IgD-negative memory B cell (primary cell): ENCODE measurements around the gene MBD3. TPM values are rescaled to one million over a fixed set of nuclear protein-coding genes. Genes with fewer than 3 reads are reported as not detected.

Source experiments
- H3K27ac Mint-ChIP-seq, 3 donors: one replicate each; pipeline ENCODE4 v1.8.0; 2020 to 2022; ENCODE audit warnings: mild to moderate bottlenecking in 3 of 3, mixed read lengths in 3 of 3, moderate library complexity in 1 of 3
- H3K27me3 Mint-ChIP-seq: one replicate; pipeline ENCODE4 v1.8.0; 2021; ENCODE audit warnings: mixed read lengths
- H3K36me3 Mint-ChIP-seq: one replicate; pipeline ENCODE4 v1.8.0; 2020; ENCODE audit warnings: mild to moderate bottlenecking, mixed read lengths
- H3K4me1 Mint-ChIP-seq, 3 donors: one replicate each; pipeline ENCODE4 v1.8.0; 2020 to 2022; ENCODE audit warnings: mixed read lengths in 3 of 3, mild to moderate bottlenecking in 1 of 3
- H3K4me3 Mint-ChIP-seq, 4 donors: one replicate each; pipeline ENCODE4 v1.8.0; 2020 to 2022; ENCODE audit warnings: mild to moderate bottlenecking in 4 of 4, mixed read lengths in 4 of 4, moderate library complexity in 3 of 4
- H3K9me3 Mint-ChIP-seq, 3 donors: one replicate each; pipeline ENCODE4 v1.8.0; 2020 to 2021; ENCODE audit warnings: mixed read lengths in 3 of 3, mild to moderate bottlenecking in 1 of 3
- polyA plus RNA-seq: library from polyadenylated mRNA; unstranded; fragments of 300-500 nt; fragmentation: Illumina TruSeq; gene quantifications from one replicate; pipeline ENCODE4 v1.2.3, GENCODE V29; 2021

Gene MBD3
- polyA plus RNA-seq, 1 donor from 2014 or later, result 16.4 TPM

DNA sequence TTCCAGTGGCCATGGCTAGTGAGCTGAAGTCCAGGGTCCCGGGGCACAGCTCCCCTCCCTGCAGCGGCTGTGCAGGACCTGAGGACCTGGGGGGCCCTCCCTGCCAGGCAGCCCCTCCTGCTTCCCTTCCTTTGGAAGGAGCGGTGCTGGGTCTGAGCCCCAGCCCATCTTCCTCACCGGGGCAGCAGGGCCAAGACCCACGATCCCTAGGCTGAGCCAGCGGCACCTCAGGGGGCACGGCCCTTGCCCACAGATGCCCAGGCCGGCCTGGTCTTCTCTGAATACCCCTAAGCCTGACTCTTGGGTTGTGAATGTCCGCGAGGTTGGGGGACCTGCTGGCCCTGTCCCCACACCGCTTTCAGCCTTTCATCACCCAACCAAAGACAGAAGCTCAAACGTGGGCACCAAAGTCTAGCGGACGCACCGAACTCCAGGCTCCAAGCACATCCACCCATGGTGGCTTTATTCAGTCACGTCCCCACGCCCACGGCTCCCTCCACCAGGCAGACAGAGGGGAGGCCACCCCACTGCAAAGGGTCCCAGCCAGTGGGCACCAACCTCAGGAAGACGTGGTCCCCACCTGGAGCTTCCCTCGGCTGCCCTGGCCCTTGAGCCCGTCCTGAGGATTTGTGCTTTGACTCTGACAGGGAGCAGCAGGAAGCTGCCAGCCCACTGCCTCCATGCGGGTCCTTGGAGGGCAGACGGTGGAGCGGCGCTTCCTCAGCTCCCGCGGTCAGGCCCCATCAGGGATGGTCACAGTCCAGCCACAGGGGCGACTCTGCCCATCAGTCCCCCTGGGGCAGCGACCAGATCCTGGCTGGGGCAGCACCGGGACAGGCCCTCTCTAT is 16.2 kb downstream of the MBD3 start:
- no peak overlapping the region for H3K4me3 Mint-ChIP-seq
- no peaks in the 10 kb centered on the region for H3K27me3 Mint-ChIP-seq
- peaks cover 1% of the 10 kb centered on the region for H3K36me3 Mint-ChIP-seq
- no peaks in the 10 kb centered on the region for H3K4me1 Mint-ChIP-seq
- H3K27ac Mint-ChIP-seq, result no peak overlapping the region
- no peaks in the 10 kb centered on the region for H3K9me3 Mint-ChIP-seq

DNA sequence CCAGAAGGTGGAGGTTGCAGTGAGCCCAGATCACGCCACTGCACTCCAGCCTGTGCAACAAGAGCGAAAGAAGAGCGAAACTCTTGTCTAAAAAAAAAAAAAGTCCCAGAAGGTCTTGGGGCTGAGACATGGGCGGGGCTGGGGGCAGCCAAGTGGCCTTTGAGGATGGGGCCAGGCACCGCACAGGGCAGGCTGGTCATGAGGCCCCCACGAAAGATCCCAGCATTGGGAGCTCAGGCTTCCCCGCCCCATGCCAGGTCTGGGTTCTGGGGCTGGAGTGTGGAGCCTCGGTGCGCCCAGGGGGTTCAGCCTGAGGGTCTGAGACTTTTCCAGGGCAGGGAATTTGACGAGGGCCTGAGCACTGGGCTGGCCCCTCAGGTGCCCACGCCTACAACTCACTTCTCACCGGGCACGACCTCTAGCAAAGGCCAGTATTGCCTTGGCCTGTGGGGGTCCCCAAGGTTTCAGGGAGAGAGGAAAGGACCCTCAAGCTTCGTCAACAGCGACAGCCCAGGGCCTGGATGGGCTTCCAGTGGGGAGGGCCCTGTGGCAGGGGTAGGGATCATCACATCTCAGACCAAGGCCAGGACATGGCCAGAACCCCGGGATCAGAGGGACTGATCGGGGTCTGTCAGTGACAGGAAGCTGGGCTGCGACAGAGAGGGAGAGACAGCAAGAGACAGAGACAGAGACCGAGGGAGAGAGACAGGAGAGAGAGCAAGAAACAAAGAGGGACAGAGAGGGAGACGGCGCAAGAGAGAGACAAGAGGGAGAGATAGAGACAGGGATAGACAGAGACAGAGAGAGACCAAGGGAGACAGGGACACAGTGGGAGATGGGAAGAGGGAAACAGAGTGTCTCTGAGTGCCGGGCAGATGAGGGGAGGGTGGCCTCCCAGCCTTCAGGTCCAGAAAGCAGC is 17.1 kb downstream of the MBD3 start:
- Mint-ChIP-seq H3K4me1 (no peaks in the 10 kb centered on the region), H3K36me3 (no peaks in the 10 kb centered on the region), H3K9me3 (no peaks in the 10 kb centered on the region), H3K4me3 (no peak overlapping the region), H3K27me3 (no peaks in the 10 kb centered on the region), H3K27ac (no peak overlapping the region)

DNA sequence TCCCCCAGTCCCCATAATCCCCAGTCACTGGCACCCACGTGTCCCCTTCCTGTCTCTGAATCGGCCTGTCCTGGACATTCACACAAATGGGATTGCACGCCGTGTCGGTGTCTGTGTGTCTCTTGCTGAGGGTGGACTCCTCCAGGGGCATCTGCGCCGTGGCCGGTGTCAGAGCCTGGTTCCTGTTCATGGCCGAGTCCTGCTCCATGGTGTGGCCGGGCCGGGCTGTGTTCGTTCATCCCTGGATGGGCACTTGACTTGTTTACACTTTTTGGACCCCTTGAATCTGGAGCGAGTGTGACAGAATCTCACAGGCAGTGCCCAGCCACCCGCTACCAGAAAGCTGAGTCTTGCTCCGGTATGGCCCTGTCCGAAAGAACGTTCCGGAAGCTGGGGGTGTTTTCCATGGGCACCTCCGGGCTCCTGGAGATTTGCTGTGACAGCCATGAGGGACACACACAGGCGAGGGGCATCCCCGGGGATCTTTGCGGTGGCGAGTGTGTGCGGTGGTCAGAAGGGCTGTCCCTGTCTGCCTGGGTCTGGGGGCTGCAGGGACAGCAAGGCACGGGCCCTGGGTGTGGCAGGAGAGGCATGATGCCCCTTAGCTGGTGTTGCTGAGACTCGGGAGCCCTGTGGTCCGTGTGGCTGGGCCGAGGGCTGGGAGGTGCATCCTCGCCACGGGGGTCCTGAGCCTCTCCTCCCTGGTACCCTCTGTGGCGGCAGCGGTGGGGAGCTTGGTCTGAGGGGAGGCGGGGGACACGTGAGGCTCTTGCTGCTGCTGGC is 18.1 kb downstream of the MBD3 start:
- Mint-ChIP-seq H3K36me3 (no peaks in the 10 kb centered on the region), H3K4me1 (peaks cover 0 to 2% (median 0%) of the 10 kb centered on the region in 3 donors), H3K27ac (no peak overlapping the region), H3K4me3 (no peak overlapping the region), H3K9me3 (no peaks in the 10 kb centered on the region), H3K27me3 (peaks cover 3% of the 10 kb centered on the region)

DNA sequence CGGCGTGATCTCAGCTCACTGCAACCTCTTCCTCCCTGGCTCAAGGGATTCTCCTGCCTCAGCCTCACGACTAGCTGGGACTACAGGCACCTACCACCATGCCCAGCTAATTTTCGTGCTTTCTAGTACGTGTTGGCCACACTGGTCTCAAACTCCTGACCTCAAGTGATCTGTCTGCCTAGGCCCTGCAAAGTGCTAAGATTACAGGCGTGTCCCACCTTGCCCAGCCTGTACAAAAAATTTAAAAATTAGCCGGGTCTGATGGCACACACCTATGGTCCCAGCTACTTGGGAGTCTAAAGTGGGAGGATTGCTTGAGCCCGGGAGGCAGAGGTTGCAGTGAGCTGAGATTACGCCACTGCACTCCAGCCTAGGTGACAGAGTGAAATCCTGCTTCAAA is 19.9 kb downstream of the MBD3 start:
- peaks cover 3% of the 10 kb centered on the region for H3K27me3 Mint-ChIP-seq

DNA sequence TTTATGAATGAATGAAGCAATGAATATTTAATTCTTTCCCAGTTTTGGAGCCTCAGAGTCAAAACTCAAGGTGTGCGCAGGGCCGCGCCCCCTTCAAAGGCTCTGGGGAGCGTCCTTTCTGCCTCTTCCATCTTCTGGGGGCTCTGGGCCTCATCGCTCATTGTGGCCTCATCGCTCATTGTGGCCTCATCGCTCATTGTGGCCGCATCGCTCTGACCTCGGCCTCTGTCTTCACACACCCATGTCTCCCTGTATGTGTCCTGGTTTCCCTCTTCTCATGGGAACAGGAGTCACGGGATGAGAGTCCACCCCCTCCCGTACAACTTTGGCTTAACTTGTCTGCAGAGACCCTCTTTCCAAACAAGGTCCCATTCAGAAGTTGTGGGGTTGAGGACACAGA is 21.3 kb downstream of the MBD3 start:
- Mint-ChIP-seq H3K9me3 (no peaks in the 10 kb centered on the region), H3K4me3 (no peak overlapping the region), H3K27me3 (peaks cover 3% of the 10 kb centered on the region), H3K36me3 (no peaks in the 10 kb centered on the region), H3K4me1 (peaks cover 0 to 2% (median 0%) of the 10 kb centered on the region in 3 donors), H3K27ac (peak overlapping the region in 1 of 3 donors; percentile 51)

More for the DNA sequence above, 19.9 kb downstream of the MBD3 start:
- H3K27ac Mint-ChIP-seq, result no peak overlapping the region
- H3K4me3 Mint-ChIP-seq, result no peak overlapping the region
- H3K4me1 Mint-ChIP-seq, result peaks cover 0 to 2% (median 0%) of the 10 kb centered on the region in 3 donors
- no peaks in the 10 kb centered on the region for H3K9me3 Mint-ChIP-seq
- no peaks in the 10 kb centered on the region for H3K36me3 Mint-ChIP-seq

DNA sequence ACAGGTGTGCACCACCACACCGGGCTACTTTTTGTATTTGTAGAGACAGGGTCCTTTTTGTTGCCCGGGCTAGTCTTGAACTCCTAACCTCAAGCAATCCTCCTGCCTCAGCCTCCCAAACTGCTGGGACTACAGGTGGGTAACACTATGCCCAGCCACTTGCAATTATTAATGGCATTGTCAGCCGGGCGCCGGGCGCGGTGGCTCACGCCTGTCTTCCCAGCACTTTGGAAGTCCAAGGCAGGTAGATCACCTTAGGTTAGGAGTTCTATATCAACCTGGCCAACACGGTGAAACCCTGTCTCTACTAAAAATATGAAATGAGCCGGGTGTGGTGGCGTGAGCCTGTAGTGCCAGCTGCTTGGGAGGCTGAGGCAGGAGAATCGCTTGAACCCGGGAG is 21.8 kb downstream of the MBD3 start:
- Mint-ChIP-seq H3K36me3 (no peaks in the 10 kb centered on the region), H3K4me3 (peak overlapping the region in 1 of 4 donors; percentile 60)

DNA sequence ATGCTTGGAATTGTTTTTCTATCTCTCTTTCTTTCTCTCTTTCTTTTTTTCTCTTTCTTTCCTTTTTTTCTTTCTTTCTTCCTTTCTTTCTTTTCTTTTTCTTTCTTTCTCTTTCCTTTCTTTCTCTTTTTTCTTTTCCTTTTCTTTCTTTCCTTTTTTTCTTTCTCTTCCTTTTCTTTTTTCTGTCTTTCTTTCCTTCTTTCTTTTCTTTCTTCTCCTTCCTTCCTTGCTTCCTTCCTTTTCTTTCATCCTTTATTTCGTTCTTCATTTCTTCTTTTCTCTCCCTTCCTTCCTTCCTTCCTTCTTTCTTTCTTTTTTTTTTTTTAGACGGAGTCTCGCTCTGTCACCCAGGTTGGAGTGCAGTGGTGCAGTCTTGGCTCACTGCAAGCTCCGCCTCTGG is 22.7 kb downstream of the MBD3 start:
- Mint-ChIP-seq H3K9me3 (no peaks in the 10 kb centered on the region), H3K4me3 (peak overlapping the region in 2 of 4 donors; percentile 60 to 89), H3K27me3 (peaks cover 3% of the 10 kb centered on the region), H3K4me1 (peaks cover 0 to 2% (median 0%) of the 10 kb centered on the region in 3 donors), H3K36me3 (no peaks in the 10 kb centered on the region), H3K27ac (peak overlapping the region in 2 of 3 donors; percentile 56 to 73)

More for the DNA sequence above, 21.8 kb downstream of the MBD3 start:
- peaks cover 0 to 2% (median 0%) of the 10 kb centered on the region in 3 donors for H3K4me1 Mint-ChIP-seq
- peaks cover 3% of the 10 kb centered on the region for H3K27me3 Mint-ChIP-seq
- H3K9me3 Mint-ChIP-seq, result no peaks in the 10 kb centered on the region
- H3K27ac Mint-ChIP-seq, result peak overlapping the region in 1 of 3 donors; percentile 56

DNA sequence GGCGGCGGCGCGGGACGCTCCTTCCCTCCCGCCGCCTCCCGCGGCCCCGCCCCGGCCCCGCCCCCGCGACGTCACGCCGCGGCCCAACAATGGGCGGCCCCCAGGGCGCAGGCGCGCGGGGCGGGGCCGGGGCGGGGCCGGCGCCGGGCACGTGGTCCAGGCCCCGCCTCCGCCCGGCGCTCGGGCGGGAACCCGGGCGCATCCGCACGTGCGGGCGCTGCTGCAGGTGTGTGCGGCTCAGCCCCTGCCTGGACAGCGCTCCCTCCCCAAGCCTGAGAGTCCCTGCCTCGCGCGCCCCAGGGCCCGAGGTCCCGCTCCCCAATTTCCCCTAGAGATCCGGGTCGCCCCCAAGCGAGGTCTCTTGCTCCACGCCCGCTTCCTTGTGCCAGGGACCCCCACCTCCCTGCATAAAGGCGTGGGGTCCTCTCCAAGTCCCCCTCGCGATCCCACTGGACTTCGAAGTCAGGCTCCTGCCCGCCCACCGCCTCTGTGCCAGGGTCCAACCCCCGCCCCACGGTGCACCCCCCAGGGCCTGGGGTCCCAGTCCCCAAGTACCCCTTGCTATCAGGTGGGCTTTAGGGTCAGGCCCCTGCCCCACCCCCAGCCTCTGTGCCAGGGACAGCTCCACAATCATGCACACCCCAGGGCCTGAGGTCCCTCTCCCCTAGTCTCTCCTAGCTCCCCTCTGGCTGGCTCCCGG is 24.2 kb downstream of the MBD3 start, which contains the start of gene MEX3D:
Gene MEX3D, minus strand, starts transcription at position 6 of the 700 bp plus-strand sequence. CDS start 267 bp downstream, outside the sequence.
- Mint-ChIP-seq H3K27me3 (peaks cover 3% of the 10 kb centered on the region), H3K9me3 (no peaks in the 10 kb centered on the region), H3K4me1 (peaks cover 0 to 2% (median 0%) of the 10 kb centered on the region in 3 donors), H3K27ac (no peak within 1 kb of the TSS), H3K36me3 (no peaks in the 10 kb centered on the region), H3K4me3 (peak within 1 kb of the TSS in 3 of 4 donors; percentile 60 to 85 (median 63))

DNA sequence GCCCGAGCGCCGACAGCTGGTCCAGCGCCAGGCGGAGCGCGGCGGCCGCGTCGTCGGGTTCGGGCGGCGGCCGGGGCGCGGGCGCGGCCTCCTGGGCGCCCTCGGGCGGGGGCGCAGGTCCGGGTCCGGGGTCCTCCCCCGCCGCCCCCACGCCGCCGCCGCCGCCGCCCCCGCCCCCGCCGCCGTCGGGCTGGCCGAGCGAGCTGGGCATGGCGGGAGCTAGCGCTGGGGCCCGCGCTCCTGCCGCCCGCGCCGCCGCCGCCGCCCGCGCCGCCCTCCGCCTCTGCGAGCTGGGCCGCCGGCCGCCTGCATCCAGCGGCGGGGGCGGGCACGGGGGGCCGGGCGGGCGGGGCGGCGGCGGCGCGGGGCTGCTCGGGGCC is 24.8 kb downstream of the MBD3 start:
- Mint-ChIP-seq H3K27me3 (peaks cover 3% of the 10 kb centered on the region), H3K27ac (no peak overlapping the region), H3K36me3 (no peaks in the 10 kb centered on the region), H3K9me3 (no peaks in the 10 kb centered on the region), H3K4me1 (peaks cover 0 to 2% (median 0%) of the 10 kb centered on the region in 3 donors), H3K4me3 (no peak overlapping the region)

DNA sequence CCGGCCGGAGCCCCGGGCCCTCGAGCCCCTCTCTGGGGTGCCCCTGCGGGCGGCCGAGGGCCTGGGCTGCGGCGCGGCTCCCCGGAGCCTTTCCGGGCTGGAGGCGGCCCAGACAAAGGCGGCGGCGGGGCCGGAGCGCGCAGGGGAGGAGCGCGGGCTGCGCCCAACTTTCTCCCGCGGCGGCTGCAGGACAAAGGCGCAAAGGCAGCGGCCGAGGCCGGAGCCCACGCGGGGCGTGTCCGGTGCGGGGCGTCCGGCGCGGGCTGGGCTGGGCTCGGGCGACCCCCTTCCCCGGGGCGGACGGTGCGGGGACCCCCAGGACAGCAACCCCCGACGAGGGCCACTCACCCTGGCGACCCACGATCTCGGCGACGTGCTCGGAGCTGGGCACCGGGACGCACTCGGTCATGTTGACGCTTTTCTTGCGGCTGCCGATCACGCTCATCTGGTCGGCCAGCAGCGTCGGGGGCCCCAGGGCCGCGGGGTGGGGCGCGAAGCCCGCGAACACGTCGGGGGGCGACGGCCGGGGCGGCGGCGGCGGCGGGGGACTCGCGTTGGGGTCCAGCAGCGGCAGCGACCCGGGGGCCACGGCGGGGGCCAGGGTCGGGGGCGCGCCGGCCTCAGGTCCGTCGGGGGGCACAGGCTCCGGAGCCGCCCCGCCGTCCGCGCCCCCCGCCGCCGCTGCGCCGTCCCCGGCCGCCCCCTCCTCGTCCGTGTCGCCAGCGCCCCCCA is 25.4 kb downstream of the MBD3 start:
- Mint-ChIP-seq H3K4me3 (peak overlapping the region in 1 of 4 donors; percentile 49), H3K36me3 (no peaks in the 10 kb centered on the region), H3K27ac (no peak overlapping the region), H3K27me3 (peaks cover 3% of the 10 kb centered on the region), H3K4me1 (peaks cover 0 to 2% (median 0%) of the 10 kb centered on the region in 3 donors), H3K9me3 (no peaks in the 10 kb centered on the region)

DNA sequence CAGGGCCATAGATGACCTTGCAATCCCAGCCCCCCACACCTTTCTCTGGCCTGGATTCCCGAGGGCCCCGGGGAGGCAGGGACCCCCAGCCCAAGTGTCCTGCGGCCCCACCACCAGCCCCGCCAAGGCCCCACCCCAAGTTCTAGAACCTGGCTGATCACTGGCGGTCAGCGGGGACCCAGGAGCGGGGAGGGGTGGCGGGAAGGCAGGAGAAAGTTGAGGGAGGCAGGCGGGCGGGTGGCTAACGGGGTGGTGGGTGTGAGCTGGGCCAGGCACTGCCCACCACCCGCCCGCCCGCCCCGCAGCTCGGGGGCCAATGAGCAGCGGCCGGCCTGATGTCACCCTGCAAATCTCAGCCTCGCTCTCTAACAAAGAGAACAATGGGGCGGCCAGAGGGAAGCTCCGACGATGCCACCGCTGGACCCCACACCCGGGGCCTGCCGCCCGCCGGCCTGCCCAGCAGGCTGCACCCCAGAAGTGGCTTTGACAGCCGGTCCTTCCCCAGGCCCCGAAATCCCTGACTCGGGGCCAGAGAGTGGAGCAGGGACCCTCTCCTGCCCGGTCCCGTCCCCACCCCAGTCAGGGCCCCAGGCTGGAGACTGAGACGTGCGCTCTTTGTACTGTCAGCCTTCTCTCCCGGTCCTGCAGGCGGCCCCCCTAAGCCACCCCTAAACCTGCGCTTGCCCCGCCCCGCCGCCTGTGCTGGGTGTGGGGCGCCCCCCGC is 26.1 kb downstream of the MBD3 start:
- H3K4me3 Mint-ChIP-seq, result peak overlapping the region in 1 of 4 donors; percentile 32
- H3K27me3 Mint-ChIP-seq, result peaks cover 3% of the 10 kb centered on the region
- no peaks in the 10 kb centered on the region for H3K9me3 Mint-ChIP-seq
- H3K36me3 Mint-ChIP-seq, result no peaks in the 10 kb centered on the region
- peaks cover 0 to 2% (median 0%) of the 10 kb centered on the region in 3 donors for H3K4me1 Mint-ChIP-seq
- no peak overlapping the region for H3K27ac Mint-ChIP-seq

DNA sequence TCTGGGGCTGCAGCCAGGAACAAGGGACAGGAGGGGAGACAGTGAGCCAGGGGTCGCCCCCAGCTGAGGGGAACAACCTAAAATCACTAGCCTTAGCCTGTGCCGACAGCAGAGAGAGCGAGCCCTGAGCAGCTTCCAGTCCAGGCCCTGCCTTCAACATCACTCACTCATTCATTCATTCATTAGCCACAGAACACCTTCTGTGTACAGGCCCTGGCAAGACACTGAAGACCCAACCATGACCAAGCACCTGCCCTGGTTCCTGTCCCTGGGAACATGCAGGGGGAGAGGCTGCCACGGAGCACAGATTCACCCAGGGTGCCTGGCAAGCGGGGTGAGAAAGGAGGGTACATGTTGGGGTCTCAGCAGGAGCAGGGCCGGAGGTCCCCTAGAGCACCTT is 29.4 kb downstream of the MBD3 start:
- Mint-ChIP-seq H3K27ac (peak overlapping the region in 2 of 3 donors; percentile 32 to 81), H3K4me3 (peak overlapping the region in 1 of 4 donors; percentile 23), H3K27me3 (peaks cover 1% of the 10 kb centered on the region), H3K4me1 (no peaks in the 10 kb centered on the region), H3K9me3 (no peaks in the 10 kb centered on the region), H3K36me3 (no peaks in the 10 kb centered on the region)
